ENCODE data around the gene MARVELD2.

- TF ChIP-seq YY1 (IDR thresholded peaks at IDR 0.05; ENCODE audit: borderline replicate concordance in 1 of 3, control insufficient read depth in 1 of 3, extremely low read depth in 1 of 3, insufficient read depth in 3 of 3, insufficient read length in 1 of 3, insufficient replicate concordance in 2 of 3, low read depth in 1 of 3, low read length in 2 of 3) (no peak), TCF7 (IDR thresholded peaks at IDR 0.05; ENCODE audit: borderline replicate concordance) (no peak), NFIC (IDR thresholded peaks at IDR 0.05) (no peak), RERE (CRISPR knock-in tag; IDR thresholded peaks at IDR 0.05; ENCODE audit: borderline replicate concordance) (no peak), EP300 (IDR thresholded peaks at IDR 0.05; ENCODE audit: low read length) (no peak), ZFP30 (CRISPR knock-in tag; IDR thresholded peaks at IDR 0.05; ENCODE audit: borderline replicate concordance) (no peak), SP2 (IDR thresholded peaks at IDR 0.05; ENCODE audit: extremely low read depth, low read depth, low read length, poor library complexity, severe bottlenecking) (no peak), ZKSCAN1 (IDR thresholded peaks at IDR 0.05; ENCODE audit: low read depth, low read length) (no peak), POLR2A (conservative IDR thresholded peaks at IDR 0.05) (no peak), TEAD2 (tag; IDR thresholded peaks at IDR 0.05) (no peak)
- TF ChIP-seq, protein P1, sequence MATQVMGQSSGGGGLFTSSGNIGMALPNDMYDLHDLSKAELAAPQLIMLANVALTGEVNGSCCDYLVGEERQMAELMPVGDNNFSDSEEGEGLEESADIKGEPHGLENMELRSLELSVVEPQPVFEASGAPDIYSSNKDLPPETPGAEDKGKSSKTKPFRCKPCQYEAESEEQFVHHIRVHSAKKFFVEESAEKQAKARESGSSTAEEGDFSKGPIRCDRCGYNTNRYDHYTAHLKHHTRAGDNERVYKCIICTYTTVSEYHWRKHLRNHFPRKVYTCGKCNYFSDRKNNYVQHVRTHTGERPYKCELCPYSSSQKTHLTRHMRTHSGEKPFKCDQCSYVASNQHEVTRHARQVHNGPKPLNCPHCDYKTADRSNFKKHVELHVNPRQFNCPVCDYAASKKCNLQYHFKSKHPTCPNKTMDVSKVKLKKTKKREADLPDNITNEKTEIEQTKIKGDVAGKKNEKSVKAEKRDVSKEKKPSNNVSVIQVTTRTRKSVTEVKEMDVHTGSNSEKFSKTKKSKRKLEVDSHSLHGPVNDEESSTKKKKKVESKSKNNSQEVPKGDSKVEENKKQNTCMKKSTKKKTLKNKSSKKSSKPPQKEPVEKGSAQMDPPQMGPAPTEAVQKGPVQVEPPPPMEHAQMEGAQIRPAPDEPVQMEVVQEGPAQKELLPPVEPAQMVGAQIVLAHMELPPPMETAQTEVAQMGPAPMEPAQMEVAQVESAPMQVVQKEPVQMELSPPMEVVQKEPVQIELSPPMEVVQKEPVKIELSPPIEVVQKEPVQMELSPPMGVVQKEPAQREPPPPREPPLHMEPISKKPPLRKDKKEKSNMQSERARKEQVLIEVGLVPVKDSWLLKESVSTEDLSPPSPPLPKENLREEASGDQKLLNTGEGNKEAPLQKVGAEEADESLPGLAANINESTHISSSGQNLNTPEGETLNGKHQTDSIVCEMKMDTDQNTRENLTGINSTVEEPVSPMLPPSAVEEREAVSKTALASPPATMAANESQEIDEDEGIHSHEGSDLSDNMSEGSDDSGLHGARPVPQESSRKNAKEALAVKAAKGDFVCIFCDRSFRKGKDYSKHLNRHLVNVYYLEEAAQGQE (IDR thresholded peaks at IDR 0.05; ENCODE audit: borderline replicate concordance): no peak
- TF ChIP-seq, protein P1 (CRISPR knock-in tag; IDR thresholded peaks at IDR 0.05; ENCODE audit: low read depth): no peak
- TF ChIP-seq, protein P2, sequence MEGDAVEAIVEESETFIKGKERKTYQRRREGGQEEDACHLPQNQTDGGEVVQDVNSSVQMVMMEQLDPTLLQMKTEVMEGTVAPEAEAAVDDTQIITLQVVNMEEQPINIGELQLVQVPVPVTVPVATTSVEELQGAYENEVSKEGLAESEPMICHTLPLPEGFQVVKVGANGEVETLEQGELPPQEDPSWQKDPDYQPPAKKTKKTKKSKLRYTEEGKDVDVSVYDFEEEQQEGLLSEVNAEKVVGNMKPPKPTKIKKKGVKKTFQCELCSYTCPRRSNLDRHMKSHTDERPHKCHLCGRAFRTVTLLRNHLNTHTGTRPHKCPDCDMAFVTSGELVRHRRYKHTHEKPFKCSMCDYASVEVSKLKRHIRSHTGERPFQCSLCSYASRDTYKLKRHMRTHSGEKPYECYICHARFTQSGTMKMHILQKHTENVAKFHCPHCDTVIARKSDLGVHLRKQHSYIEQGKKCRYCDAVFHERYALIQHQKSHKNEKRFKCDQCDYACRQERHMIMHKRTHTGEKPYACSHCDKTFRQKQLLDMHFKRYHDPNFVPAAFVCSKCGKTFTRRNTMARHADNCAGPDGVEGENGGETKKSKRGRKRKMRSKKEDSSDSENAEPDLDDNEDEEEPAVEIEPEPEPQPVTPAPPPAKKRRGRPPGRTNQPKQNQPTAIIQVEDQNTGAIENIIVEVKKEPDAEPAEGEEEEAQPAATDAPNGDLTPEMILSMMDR (IDR thresholded peaks at IDR 0.05 in 2 of 3, conservative IDR thresholded peaks at IDR 0.05 in 1 of 3; ENCODE audit: insufficient read depth in 2 of 3, low read depth in 1 of 3, low read length in 3 of 3): no peak
- TF ChIP-seq, protein P3, sequence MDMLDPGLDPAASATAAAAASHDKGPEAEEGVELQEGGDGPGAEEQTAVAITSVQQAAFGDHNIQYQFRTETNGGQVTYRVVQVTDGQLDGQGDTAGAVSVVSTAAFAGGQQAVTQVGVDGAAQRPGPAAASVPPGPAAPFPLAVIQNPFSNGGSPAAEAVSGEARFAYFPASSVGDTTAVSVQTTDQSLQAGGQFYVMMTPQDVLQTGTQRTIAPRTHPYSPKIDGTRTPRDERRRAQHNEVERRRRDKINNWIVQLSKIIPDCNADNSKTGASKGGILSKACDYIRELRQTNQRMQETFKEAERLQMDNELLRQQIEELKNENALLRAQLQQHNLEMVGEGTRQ (CRISPR knock-in tag; IDR thresholded peaks at IDR 0.05): no peak
Observed at GRCh38 chr5:69468631-69469030, 53.7 kb downstream of the MARVELD2 start.

All from K562 (cell line).